A673 (cell line): ENCODE results near the gene CCDC198. TPM values are rescaled to one million over a fixed set of nuclear protein-coding genes. Genes with fewer than 3 reads are reported as not detected.

Experiments used
- BruUV-seq: library from RNA; stranded (reverse); fragments of 400-500 nt; replicated peaks from 2 replicates; lab custom pipeline; 2021; lab: Mats Ljungman, UMichigan
- CTCF ChIA-PET: fragments of 300-600 bp; sonication (Branson Sonifier 250); formaldehyde crosslinking; loops from one replicate; lab custom pipeline; 2022; ENCODE audit warnings: antibody characterized with exemption; lab: Charles Lee
- POLR2A ChIA-PET: fragments of 300-600 bp; sonication (Branson Sonifier 250); formaldehyde crosslinking; loops from one replicate; lab custom pipeline; 2022; ENCODE audit warnings: antibody characterized with exemption; ENCODE audit not compliant: low non-redundant PET; lab: Charles Lee
- DNase-seq: peaks from one replicate; pipeline ENCODE4 v3.0.0-alpha.2; 2015; ENCODE audit warnings: low spot score
- H3K27ac ChIP-seq: fragments of 200-600 bp; sonication (generic); 2 replicates; pipeline ENCODE4 v1.5.1; 2016; ENCODE audit warnings: mixed run types, low read depth, mild to moderate bottlenecking, mixed read lengths, antibody characterized with exemption, low read length; ENCODE audit not compliant: poor library complexity, severe bottlenecking
- H3K27me3 ChIP-seq: fragments of 200-600 bp; sonication (generic); replicated peaks from 2 replicates; pipeline ENCODE4 v1.6.1; 2017; ENCODE audit warnings: mixed run types, low read depth, mild to moderate bottlenecking, mixed read lengths, antibody characterized with exemption, low read length; ENCODE audit not compliant: insufficient read depth, poor library complexity
- H3K36me3 ChIP-seq: fragments of 200-600 bp; sonication (generic); 2 replicates; pipeline ENCODE4 v1.6.1; 2016; ENCODE audit warnings: mixed run types, mild to moderate bottlenecking, mixed read lengths, antibody characterized with exemption, low read length; ENCODE audit not compliant: insufficient read depth, poor library complexity, severe bottlenecking
- H3K4me1 ChIP-seq: fragments of 200-600 bp; sonication (generic); 2 replicates; pipeline ENCODE4 v1.6.1; 2017; ENCODE audit warnings: mixed run types, mild to moderate bottlenecking, mixed read lengths, antibody characterized with exemption, low read length; ENCODE audit not compliant: insufficient read depth, poor library complexity, severe bottlenecking
- H3K4me3 ChIP-seq: fragments of 200-600 bp; sonication (generic); 2 replicates; pipeline ENCODE4 v1.5.1; 2016; ENCODE audit warnings: low read depth, mixed run types, mild to moderate bottlenecking, mixed read lengths, low read length; ENCODE audit not compliant: poor library complexity, severe bottlenecking
- H3K9me3 ChIP-seq: fragments of 200-600 bp; sonication (generic); 2 replicates; pipeline ENCODE4 v1.6.1; 2016; ENCODE audit warnings: mixed run types, low read depth, mild to moderate bottlenecking, mixed read lengths, antibody characterized with exemption, low read length; ENCODE audit not compliant: poor library complexity, severe bottlenecking
- EZH2 ChIP-seq: fragments of 200-600 bp; sonication (generic); IDR thresholded peaks from 2 replicates; pipeline ENCODE4 v1.6.1; 2017; ENCODE audit warnings: borderline replicate concordance, low read depth, mild to moderate bottlenecking, mixed read lengths, antibody characterized with exemption, low read length; ENCODE audit not compliant: poor library complexity, severe bottlenecking
- intact Hi-C: fragments of 100-400 bp; cut with micrococcal nuclease; formaldehyde crosslinking; loops from one replicate; pipeline ENCODE4 v1.10.0; 2022; ENCODE audit not compliant: unreplicated experiment
- total RNA-seq: library from RNA; stranded (reverse); gene quantifications from 2 replicates; pipeline ENCODE4 v1.2.3, GENCODE V29; 2021
- TF ChIP-seq, protein P1 (sequence below): fragments of 300-800, 200-600 bp; sonication (generic); conservative IDR thresholded peaks from 2 replicates; pipeline ENCODE4 v1.5.1; 2017; ENCODE audit warnings: low read depth, mild to moderate bottlenecking, antibody characterized with exemption, low read length, moderate library complexity, mixed read lengths

CCDC198 gene
- total RNA-seq, 1 experiment from 2014 or later, result not detected

DNA sequence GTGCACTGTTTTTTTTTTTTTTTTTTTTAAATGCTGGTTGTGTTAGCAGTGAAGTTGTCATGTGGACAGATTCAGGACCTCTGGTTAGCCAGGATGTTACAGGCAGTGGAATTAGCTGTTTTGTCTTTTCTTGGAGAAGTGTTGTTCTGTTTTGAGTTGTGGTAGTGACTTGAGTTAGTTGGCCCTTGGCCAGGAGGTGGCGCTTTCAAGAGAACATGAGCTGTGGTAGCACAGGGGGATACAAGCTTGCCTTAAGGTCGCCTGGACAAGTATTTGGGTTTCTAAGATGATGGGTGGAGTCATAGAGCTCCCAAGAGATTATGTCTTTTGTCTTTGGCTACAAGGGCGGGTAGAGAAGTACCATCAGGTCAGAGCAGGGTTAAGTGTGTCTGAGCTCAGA lies 33.3 kb upstream of the CCDC198 start:
- no peak overlapping the region for H3K4me3 ChIP-seq
- no peaks in the 10 kb centered on the region for H3K4me1 ChIP-seq
- no peaks in the 10 kb centered on the region for H3K27me3 ChIP-seq
- H3K36me3 ChIP-seq, result no peaks in the 10 kb centered on the region
- H3K27ac ChIP-seq, result no peak overlapping the region
- CTCF ChIA-PET, result interaction anchor here (0.7 kb wide), 2 partner anchors 222 to 620 kb away, joined by 3 read pairs; no protein-coding TSS in a partner anchor
- no peaks in the 10 kb centered on the region for H3K9me3 ChIP-seq
- BruUV-seq, result no TSS peak
- POLR2A ChIA-PET, result no interaction called here
- no peak for TF ChIP-seq EZH2
- TF ChIP-seq, protein P1, sequence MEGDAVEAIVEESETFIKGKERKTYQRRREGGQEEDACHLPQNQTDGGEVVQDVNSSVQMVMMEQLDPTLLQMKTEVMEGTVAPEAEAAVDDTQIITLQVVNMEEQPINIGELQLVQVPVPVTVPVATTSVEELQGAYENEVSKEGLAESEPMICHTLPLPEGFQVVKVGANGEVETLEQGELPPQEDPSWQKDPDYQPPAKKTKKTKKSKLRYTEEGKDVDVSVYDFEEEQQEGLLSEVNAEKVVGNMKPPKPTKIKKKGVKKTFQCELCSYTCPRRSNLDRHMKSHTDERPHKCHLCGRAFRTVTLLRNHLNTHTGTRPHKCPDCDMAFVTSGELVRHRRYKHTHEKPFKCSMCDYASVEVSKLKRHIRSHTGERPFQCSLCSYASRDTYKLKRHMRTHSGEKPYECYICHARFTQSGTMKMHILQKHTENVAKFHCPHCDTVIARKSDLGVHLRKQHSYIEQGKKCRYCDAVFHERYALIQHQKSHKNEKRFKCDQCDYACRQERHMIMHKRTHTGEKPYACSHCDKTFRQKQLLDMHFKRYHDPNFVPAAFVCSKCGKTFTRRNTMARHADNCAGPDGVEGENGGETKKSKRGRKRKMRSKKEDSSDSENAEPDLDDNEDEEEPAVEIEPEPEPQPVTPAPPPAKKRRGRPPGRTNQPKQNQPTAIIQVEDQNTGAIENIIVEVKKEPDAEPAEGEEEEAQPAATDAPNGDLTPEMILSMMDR, result peak; percentile 31; the same call in 1 of the 2 replicates
- intact Hi-C loops, result no loop called here
- DNase-seq, result peak; percentile 35

DNA sequence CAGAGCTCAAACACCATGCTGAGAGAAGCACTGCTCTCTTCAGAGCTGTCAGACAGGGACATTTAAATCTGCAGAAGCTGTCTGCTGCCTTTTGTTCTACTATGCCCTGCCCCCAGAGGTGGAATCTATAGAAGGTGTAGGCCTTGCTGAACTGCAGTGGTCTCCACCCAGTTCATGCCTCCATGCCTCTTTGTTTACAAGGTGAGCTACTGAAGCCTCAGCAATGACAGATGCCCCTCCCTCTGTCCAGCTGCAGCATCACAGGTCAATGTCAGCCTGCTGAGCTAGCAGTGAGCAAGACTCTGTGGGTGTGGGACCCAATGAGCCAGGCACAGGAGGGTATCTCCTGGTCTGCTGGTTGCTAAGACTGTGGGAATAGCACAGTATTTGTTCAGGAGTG lies 25.4 kb upstream of the CCDC198 start:
- H3K4me3 ChIP-seq, result no peak overlapping the region
- intact Hi-C loops, result no loop called here
- H3K27ac ChIP-seq, result no peak overlapping the region
- BruUV-seq, result no TSS peak
- DNase-seq, result no peak
- H3K36me3 ChIP-seq, result no peaks in the 10 kb centered on the region
- ChIA-PET CTCF (no interaction called here), POLR2A (no interaction called here)
- H3K27me3 ChIP-seq, result no peaks in the 10 kb centered on the region
- H3K4me1 ChIP-seq, result no peaks in the 10 kb centered on the region
- H3K9me3 ChIP-seq, result no peaks in the 10 kb centered on the region
- TF ChIP-seq, protein P1, result no peak
- TF ChIP-seq EZH2, result no peak

DNA sequence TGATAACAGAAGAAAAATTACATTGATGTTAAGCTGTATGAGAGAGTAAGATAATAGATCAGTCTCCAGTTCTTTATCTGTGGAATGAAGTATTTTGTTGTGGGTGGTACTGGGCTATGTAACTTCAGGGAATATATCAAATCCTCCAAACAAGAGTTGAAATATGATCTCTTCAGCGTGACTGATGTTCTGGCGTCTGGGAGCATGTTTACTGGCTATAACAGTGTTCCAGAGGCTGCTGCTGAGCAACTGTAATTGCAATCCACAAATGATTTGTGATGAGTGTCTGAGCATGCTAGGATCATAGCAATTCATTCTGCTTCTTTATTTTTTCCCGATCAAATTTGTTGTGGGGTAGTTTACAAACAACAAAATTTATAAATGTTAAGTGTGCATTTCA lies 18.6 kb upstream of the CCDC198 start:
- H3K4me1 ChIP-seq, result no peaks in the 10 kb centered on the region
- ChIA-PET POLR2A (no interaction called here), CTCF (no interaction called here)
- no peak for TF ChIP-seq EZH2
- TF ChIP-seq, protein P1, result no peak
- H3K4me3 ChIP-seq, result no peak overlapping the region
- H3K27ac ChIP-seq, result no peak overlapping the region
- no TSS peak for BruUV-seq
- no peaks in the 10 kb centered on the region for H3K27me3 ChIP-seq
- peak; percentile 41 for DNase-seq
- no peaks in the 10 kb centered on the region for H3K9me3 ChIP-seq
- H3K36me3 ChIP-seq, result no peaks in the 10 kb centered on the region
- intact Hi-C loops, result no loop called here
